ENCODE measurements around the gene EPHA5.

- TF ChIP-seq CEBPB (IDR thresholded peaks at IDR 0.05) (no peak), EGR1 (IDR thresholded peaks at IDR 0.05) (no peak), RAD21 (IDR thresholded peaks at IDR 0.05; ENCODE audit: low read depth) (no peak), REST (IDR thresholded peaks at IDR 0.05; ENCODE audit: low read depth) (no peak), MAX (IDR thresholded peaks at IDR 0.05) (no peak), TAF1 (IDR thresholded peaks at IDR 0.05; ENCODE audit: low read depth) (no peak), EP300 (IDR thresholded peaks at IDR 0.05; ENCODE audit: borderline replicate concordance) (no peak), TEAD4 (IDR thresholded peaks at IDR 0.05) (no peak), USF1 (IDR thresholded peaks at IDR 0.05) (no peak), CREB1 (IDR thresholded peaks at IDR 0.05; ENCODE audit: low read depth) (no peak)
Measured at GRCh38 chr4:65457011-65457410, 213.3 kb downstream of the EPHA5 start.

All from Ishikawa (cell line).